ENCODE results near the gene TMEM179B.
"Not testable (repeated sequence)": the region's sequence is repeated elsewhere in the genome, so short reads cannot be mapped to it uniquely, and the experiment has no call there.

The TMEM179B gene

DNA sequence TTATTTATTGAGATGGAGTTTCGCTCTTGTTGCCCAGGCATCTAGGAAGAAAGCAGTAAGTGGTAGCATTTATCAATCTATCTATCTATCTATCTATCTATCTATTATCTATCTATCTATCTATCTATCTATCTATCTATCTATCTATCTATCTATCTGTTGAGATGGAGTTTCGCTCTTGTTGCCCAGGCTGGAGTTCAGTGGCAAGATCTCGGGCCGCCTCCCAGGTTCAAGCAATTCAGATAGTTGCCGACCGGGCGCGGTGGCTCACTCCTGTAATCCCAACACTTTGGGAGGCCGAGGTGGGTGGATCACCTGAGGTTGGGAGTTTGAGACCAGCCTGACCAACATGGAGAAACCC is 26.4 kb upstream of the TMEM179B start:
- not testable (repeated sequence) for H3K27ac ChIP-seq (ENCODE audit: low read depth in 2 of 2, low read length in 2 of 2); H3K27me3 ChIP-seq (ENCODE audit: control insufficient read depth in 2 of 2, insufficient read depth in 2 of 2, low read length in 2 of 2); H3K36me3 ChIP-seq (ENCODE audit: control insufficient read depth in 2 of 2, insufficient read depth in 2 of 2, low read length in 2 of 2); H3K9me3 ChIP-seq (ENCODE audit: control insufficient read depth in 2 of 2, low read length in 2 of 2); H3K9ac ChIP-seq (ENCODE audit: low read depth in 1 of 2, low read length in 2 of 2)
- Histone ChIP-seq H3K4me3 (ENCODE audit: low read length in 2 of 2) (peak overlapping the region; percentile 41 to 43), H3K4me1 (ENCODE audit: control insufficient read depth in 2 of 2, insufficient read depth in 2 of 2, low read length in 2 of 2) (peaks cover 13 to 14% of the 10 kb centered on the region in 2 donors)

- Histone ChIP-seq H3K4me3 (ENCODE audit: low read length in 2 of 2) (peak overlapping the region; percentile 88 to 91), H3K27me3 (ENCODE audit: control insufficient read depth in 2 of 2, insufficient read depth in 2 of 2, low read length in 2 of 2) (no peaks in the 10 kb centered on the region), H3K9me3 (ENCODE audit: control insufficient read depth in 2 of 2, low read length in 2 of 2) (no peaks in the 10 kb centered on the region), H3K4me1 (ENCODE audit: control insufficient read depth in 2 of 2, insufficient read depth in 2 of 2, low read length in 2 of 2) (peaks cover 6 to 12% of the 10 kb centered on the region in 2 donors), H3K9ac (ENCODE audit: low read depth in 1 of 2, low read length in 2 of 2) (peak overlapping the region; percentile 64 to 74), H3K36me3 (ENCODE audit: control insufficient read depth in 2 of 2, insufficient read depth in 2 of 2, low read length in 2 of 2) (peaks cover 13 to 22% of the 10 kb centered on the region in 2 donors), H3K27ac (ENCODE audit: low read depth in 2 of 2, low read length in 2 of 2) (peak overlapping the region; percentile 92 to 95)
Observed at GRCh38 chr11:62770778-62771143, 16.4 kb upstream of the TMEM179B start.

DNA sequence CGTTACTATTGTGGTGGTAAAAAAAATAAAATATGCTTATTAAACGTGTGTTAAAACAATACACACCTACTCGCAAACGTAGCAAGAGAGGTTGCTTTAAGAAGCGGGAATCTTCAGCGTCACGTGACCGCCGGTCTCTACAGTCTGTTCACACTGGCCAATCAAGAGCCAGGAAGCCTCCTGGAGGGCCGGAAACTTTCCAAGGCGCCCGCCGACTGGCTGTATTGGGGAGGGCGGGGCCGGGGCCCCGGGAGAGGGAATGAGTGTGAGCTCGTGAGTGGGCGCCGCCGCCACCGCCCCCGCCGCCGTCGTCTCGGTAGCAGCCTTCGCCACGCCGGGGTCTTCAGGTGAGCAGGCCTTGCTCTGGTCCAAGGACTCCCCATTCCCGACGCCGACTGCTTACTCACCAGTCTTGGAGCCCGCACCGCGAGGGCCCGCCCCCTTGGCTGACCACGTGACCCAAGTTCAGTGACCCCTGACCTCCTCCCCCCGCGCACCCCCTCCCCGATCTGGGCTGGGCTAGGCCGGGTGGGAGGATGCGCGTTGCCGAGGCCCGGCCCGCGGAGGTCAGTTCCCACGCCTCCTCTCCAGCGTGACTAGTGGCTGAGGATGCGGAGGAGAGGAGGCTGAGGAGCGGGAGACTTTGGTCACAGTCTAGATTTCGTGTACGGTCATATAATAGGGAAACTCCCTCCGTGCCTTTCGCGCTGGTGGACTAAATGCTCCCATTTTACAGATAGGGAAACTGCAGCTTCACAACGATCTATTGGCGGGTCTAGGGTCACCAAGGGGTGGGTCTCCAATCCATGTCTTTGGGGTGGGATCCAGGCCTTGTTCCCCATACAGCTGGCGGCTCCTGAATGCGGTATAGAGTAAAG is 15.8 kb upstream of the TMEM179B start, which contains the start of gene TAF6L:
TSS of gene TAF6L (plus strand) at position 253 of the 878 bp plus-strand sequence. CDS start 4,388 bp downstream, outside the sequence.
- peak within 1 kb of the TSS; percentile 88 to 91 for H3K4me3 ChIP-seq (ENCODE audit: low read length in 2 of 2)
- peak within 1 kb of the TSS; percentile 92 to 95 for H3K27ac ChIP-seq (ENCODE audit: low read depth in 2 of 2, low read length in 2 of 2)
- peaks cover 14 to 24% of the 10 kb centered on the region in 2 donors for H3K36me3 ChIP-seq (ENCODE audit: control insufficient read depth in 2 of 2, insufficient read depth in 2 of 2, low read length in 2 of 2)
- H3K4me1 ChIP-seq (ENCODE audit: control insufficient read depth in 2 of 2, insufficient read depth in 2 of 2, low read length in 2 of 2), result peaks cover 6 to 12% of the 10 kb centered on the region in 2 donors
- H3K9ac ChIP-seq (ENCODE audit: low read depth in 1 of 2, low read length in 2 of 2), result peak within 1 kb of the TSS; percentile 74 to 75
- H3K9me3 ChIP-seq (ENCODE audit: control insufficient read depth in 2 of 2, low read length in 2 of 2), result no peaks in the 10 kb centered on the region
- H3K27me3 ChIP-seq (ENCODE audit: control insufficient read depth in 2 of 2, insufficient read depth in 2 of 2, low read length in 2 of 2), result no peaks in the 10 kb centered on the region

- Histone ChIP-seq H3K36me3 (ENCODE audit: control insufficient read depth in 2 of 2, insufficient read depth in 2 of 2, low read length in 2 of 2) (peaks cover 25 to 27% of the 10 kb centered on the region in 2 donors), H3K27me3 (ENCODE audit: control insufficient read depth in 2 of 2, insufficient read depth in 2 of 2, low read length in 2 of 2) (no peaks in the 10 kb centered on the region), H3K4me1 (ENCODE audit: control insufficient read depth in 2 of 2, insufficient read depth in 2 of 2, low read length in 2 of 2) (peaks cover 6 to 12% of the 10 kb centered on the region in 2 donors), H3K27ac (ENCODE audit: low read depth in 2 of 2, low read length in 2 of 2) (no peak overlapping the region), H3K4me3 (ENCODE audit: low read length in 2 of 2) (no peak overlapping the region), H3K9me3 (ENCODE audit: control insufficient read depth in 2 of 2, low read length in 2 of 2) (no peaks in the 10 kb centered on the region), H3K9ac (ENCODE audit: low read depth in 1 of 2, low read length in 2 of 2) (no peak overlapping the region)
Observed at GRCh38 chr11:62774407-62774806, 12.8 kb upstream of the TMEM179B start.

DNA sequence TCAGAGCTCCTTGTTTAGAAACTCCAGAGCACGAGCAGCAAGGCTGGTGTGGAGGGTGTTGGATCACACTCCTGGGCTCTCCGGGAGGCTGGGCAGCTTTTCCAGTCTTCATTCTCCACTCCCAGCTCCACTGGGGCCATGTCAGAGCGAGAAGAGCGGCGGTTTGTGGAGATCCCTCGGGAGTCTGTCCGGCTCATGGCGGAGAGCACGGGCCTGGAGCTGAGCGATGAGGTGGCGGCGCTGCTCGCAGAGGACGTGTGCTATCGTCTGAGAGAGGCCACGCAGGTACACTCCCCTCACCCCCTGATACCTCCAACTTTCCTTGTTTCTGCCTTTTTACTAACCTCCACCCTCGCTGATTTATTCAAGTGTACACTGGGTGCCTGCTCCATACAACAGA is 11.6 kb upstream of the TMEM179B start:
- Histone ChIP-seq H3K9me3 (ENCODE audit: control insufficient read depth in 2 of 2, low read length in 2 of 2) (no peaks in the 10 kb centered on the region), H3K36me3 (ENCODE audit: control insufficient read depth in 2 of 2, insufficient read depth in 2 of 2, low read length in 2 of 2) (peaks cover 25 to 27% of the 10 kb centered on the region in 2 donors), H3K27me3 (ENCODE audit: control insufficient read depth in 2 of 2, insufficient read depth in 2 of 2, low read length in 2 of 2) (no peaks in the 10 kb centered on the region), H3K9ac (ENCODE audit: low read depth in 1 of 2, low read length in 2 of 2) (no peak overlapping the region), H3K4me3 (ENCODE audit: low read length in 2 of 2) (no peak overlapping the region), H3K27ac (ENCODE audit: low read depth in 2 of 2, low read length in 2 of 2) (no peak overlapping the region), H3K4me1 (ENCODE audit: control insufficient read depth in 2 of 2, insufficient read depth in 2 of 2, low read length in 2 of 2) (peaks cover 3 to 9% of the 10 kb centered on the region in 2 donors)

- H3K4me3 ChIP-seq (ENCODE audit: low read length in 2 of 2), result no peak overlapping the region
- peaks cover 25 to 29% of the 10 kb centered on the region in 2 donors for H3K36me3 ChIP-seq (ENCODE audit: control insufficient read depth in 2 of 2, insufficient read depth in 2 of 2, low read length in 2 of 2)
- no peak overlapping the region for H3K27ac ChIP-seq (ENCODE audit: low read depth in 2 of 2, low read length in 2 of 2)
- H3K27me3 ChIP-seq (ENCODE audit: control insufficient read depth in 2 of 2, insufficient read depth in 2 of 2, low read length in 2 of 2), result no peaks in the 10 kb centered on the region
- H3K9me3 ChIP-seq (ENCODE audit: control insufficient read depth in 2 of 2, low read length in 2 of 2), result no peaks in the 10 kb centered on the region
- no peaks in the 10 kb centered on the region for H3K4me1 ChIP-seq (ENCODE audit: control insufficient read depth in 2 of 2, insufficient read depth in 2 of 2, low read length in 2 of 2)
- no peak overlapping the region for H3K9ac ChIP-seq (ENCODE audit: low read depth in 1 of 2, low read length in 2 of 2)
Observed at GRCh38 chr11:62777389-62777788, 9.8 kb upstream of the TMEM179B start.

GRCh38 chr11:62778441-62778840 is 8.8 kb upstream of the TMEM179B start:
- Histone ChIP-seq H3K9me3 (ENCODE audit: control insufficient read depth in 2 of 2, low read length in 2 of 2) (no peaks in the 10 kb centered on the region), H3K36me3 (ENCODE audit: control insufficient read depth in 2 of 2, insufficient read depth in 2 of 2, low read length in 2 of 2) (peaks cover 29 to 30% of the 10 kb centered on the region in 2 donors), H3K27ac (ENCODE audit: low read depth in 2 of 2, low read length in 2 of 2) (no peak overlapping the region), H3K4me3 (ENCODE audit: low read length in 2 of 2) (no peak overlapping the region), H3K4me1 (ENCODE audit: control insufficient read depth in 2 of 2, insufficient read depth in 2 of 2, low read length in 2 of 2) (no peaks in the 10 kb centered on the region), H3K27me3 (ENCODE audit: control insufficient read depth in 2 of 2, insufficient read depth in 2 of 2, low read length in 2 of 2) (no peaks in the 10 kb centered on the region), H3K9ac (ENCODE audit: low read depth in 1 of 2, low read length in 2 of 2) (no peak overlapping the region)

DNA sequence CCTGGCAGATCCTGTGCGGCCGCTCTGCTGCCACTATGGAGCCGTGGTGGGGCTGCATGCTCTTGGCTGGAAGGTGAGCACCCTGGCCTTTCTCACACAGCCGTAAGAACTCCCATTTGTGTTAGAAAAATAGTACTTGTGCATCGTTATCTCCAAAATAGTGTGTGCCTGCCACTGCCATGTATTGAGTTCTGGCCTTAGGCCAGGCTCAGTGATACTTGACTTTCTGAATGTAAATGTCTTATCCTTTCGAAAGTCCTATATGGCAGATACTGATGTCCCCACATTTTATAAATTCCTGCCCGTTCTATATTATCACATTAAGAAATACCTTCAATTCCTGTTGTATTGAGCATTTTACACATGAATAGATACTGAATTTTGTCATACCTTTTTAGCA is 4.4 kb upstream of the TMEM179B start:
- Histone ChIP-seq H3K9me3 (ENCODE audit: control insufficient read depth in 2 of 2, low read length in 2 of 2) (no peaks in the 10 kb centered on the region), H3K9ac (ENCODE audit: low read depth in 1 of 2, low read length in 2 of 2) (no peak overlapping the region), H3K27ac (ENCODE audit: low read depth in 2 of 2, low read length in 2 of 2) (no peak overlapping the region), H3K4me1 (ENCODE audit: control insufficient read depth in 2 of 2, insufficient read depth in 2 of 2, low read length in 2 of 2) (peaks cover 8 to 10% of the 10 kb centered on the region in 2 donors), H3K36me3 (ENCODE audit: control insufficient read depth in 2 of 2, insufficient read depth in 2 of 2, low read length in 2 of 2) (peaks cover 13 to 16% of the 10 kb centered on the region in 2 donors), H3K4me3 (ENCODE audit: low read length in 2 of 2) (no peak overlapping the region), H3K27me3 (ENCODE audit: control insufficient read depth in 2 of 2, insufficient read depth in 2 of 2, low read length in 2 of 2) (no peaks in the 10 kb centered on the region)

- peak overlapping the region; percentile 90 to 96 for H3K4me3 ChIP-seq (ENCODE audit: low read length in 2 of 2)
- peaks cover 24 to 33% of the 10 kb centered on the region in 2 donors for H3K4me1 ChIP-seq (ENCODE audit: control insufficient read depth in 2 of 2, insufficient read depth in 2 of 2, low read length in 2 of 2)
- peaks cover 12 to 15% of the 10 kb centered on the region in 2 donors for H3K36me3 ChIP-seq (ENCODE audit: control insufficient read depth in 2 of 2, insufficient read depth in 2 of 2, low read length in 2 of 2)
- H3K27ac ChIP-seq (ENCODE audit: low read depth in 2 of 2, low read length in 2 of 2), result peak overlapping the region; percentile 97 to 98
- no peaks in the 10 kb centered on the region for H3K9me3 ChIP-seq (ENCODE audit: control insufficient read depth in 2 of 2, low read length in 2 of 2)
- peak overlapping the region; percentile 93 to 94 for H3K9ac ChIP-seq (ENCODE audit: low read depth in 1 of 2, low read length in 2 of 2)
- no peaks in the 10 kb centered on the region for H3K27me3 ChIP-seq (ENCODE audit: control insufficient read depth in 2 of 2, insufficient read depth in 2 of 2, low read length in 2 of 2)
Observed at GRCh38 chr11:62786318-62787004, 741 bp upstream of the TMEM179B start.

GRCh38 chr11:62788991-62789390 is 1.8 kb downstream of the TMEM179B start:
- Histone ChIP-seq H3K4me3 (ENCODE audit: low read length in 2 of 2) (no peak overlapping the region), H3K36me3 (ENCODE audit: control insufficient read depth in 2 of 2, insufficient read depth in 2 of 2, low read length in 2 of 2) (peaks cover 11 to 18% of the 10 kb centered on the region in 2 donors), H3K27ac (ENCODE audit: low read depth in 2 of 2, low read length in 2 of 2) (no peak overlapping the region), H3K4me1 (ENCODE audit: control insufficient read depth in 2 of 2, insufficient read depth in 2 of 2, low read length in 2 of 2) (peaks cover 32 to 42% of the 10 kb centered on the region in 2 donors), H3K27me3 (ENCODE audit: control insufficient read depth in 2 of 2, insufficient read depth in 2 of 2, low read length in 2 of 2) (no peaks in the 10 kb centered on the region), H3K9ac (ENCODE audit: low read depth in 1 of 2, low read length in 2 of 2) (peak overlapping the region in 1 of 2 donors; percentile 93), H3K9me3 (ENCODE audit: control insufficient read depth in 2 of 2, low read length in 2 of 2) (no peaks in the 10 kb centered on the region)
